Measurements from ENCODE around the gene TMEM256. TPM values are rescaled to one million over a fixed set of nuclear protein-coding genes. Genes with fewer than 3 reads are reported as not detected.

TMEM256 gene
- total and polyA plus RNA-seq, 2 donors (not counting 3 experiments of a cell fraction or from before 2014, with no cell fraction given): 67.4 to 148 TPM

DNA sequence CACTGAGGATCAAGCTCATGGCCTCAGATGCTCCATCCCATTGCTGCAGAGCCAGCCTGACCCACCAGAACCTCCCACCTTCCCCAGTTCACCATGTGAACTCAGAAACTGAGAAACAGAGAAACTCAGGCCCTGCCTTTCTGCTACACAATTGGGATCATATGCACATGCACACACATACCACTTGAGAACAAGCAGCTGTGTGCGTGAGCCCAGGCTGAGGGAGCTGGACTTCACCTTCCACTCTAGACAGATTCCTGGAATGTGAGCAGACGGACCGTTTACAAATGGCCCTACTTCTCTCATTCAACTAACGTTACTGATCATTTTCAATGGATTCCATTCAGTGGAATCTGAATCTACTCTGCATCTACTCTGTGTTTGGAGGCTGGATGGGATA lies 19.8 kb upstream of the TMEM256 start:
- H3K9me1 ChIP-seq (replicated peaks; ENCODE audit: control insufficient read depth, extremely low read depth, insufficient read depth, low read length): no peaks in the 10 kb centered on the region
- FAIRE-seq (no peak), DNase-seq (ENCODE audit: low read depth, low spot score) (no peak)
- H3K9me3 ChIP-seq (replicated peaks; ENCODE audit: control insufficient read depth, insufficient read depth, low read length): no peaks in the 10 kb centered on the region
- no peaks in the 10 kb centered on the region for H4K20me1 ChIP-seq (replicated peaks; ENCODE audit: control insufficient read depth, extremely low read depth, insufficient read depth, low read length)
- H3K4me1 ChIP-seq (ENCODE audit: control insufficient read depth, extremely low read depth, insufficient read depth, low read length): no peaks in the 10 kb centered on the region
- no peak overlapping the region for H3K27ac ChIP-seq (ENCODE audit: insufficient read depth, low read depth, low read length)
- H3K79me2 ChIP-seq (ENCODE audit: control insufficient read depth, insufficient read depth, low read length): no peaks in the 10 kb centered on the region
- no peak overlapping the region for H3K4me2 ChIP-seq (ENCODE audit: insufficient read depth, low read length)
- H3K36me3 ChIP-seq (ENCODE audit: control insufficient read depth in 2 of 2, extremely low read depth in 1 of 2, insufficient read depth in 2 of 2, low read length in 2 of 2): no peaks in the 10 kb centered on the region
- BruUV-seq (replicated peaks): no TSS peak
- no peak for TF ChIP-seq JUN (IDR thresholded peaks at IDR 0.05; ENCODE audit: borderline replicate concordance, insufficient read depth, insufficient read length, low read depth)
- TF ChIP-seq, protein P1, sequence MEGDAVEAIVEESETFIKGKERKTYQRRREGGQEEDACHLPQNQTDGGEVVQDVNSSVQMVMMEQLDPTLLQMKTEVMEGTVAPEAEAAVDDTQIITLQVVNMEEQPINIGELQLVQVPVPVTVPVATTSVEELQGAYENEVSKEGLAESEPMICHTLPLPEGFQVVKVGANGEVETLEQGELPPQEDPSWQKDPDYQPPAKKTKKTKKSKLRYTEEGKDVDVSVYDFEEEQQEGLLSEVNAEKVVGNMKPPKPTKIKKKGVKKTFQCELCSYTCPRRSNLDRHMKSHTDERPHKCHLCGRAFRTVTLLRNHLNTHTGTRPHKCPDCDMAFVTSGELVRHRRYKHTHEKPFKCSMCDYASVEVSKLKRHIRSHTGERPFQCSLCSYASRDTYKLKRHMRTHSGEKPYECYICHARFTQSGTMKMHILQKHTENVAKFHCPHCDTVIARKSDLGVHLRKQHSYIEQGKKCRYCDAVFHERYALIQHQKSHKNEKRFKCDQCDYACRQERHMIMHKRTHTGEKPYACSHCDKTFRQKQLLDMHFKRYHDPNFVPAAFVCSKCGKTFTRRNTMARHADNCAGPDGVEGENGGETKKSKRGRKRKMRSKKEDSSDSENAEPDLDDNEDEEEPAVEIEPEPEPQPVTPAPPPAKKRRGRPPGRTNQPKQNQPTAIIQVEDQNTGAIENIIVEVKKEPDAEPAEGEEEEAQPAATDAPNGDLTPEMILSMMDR (IDR thresholded peaks at IDR 0.05; ENCODE audit: extremely low read depth in 1 of 2, insufficient read depth in 1 of 2, low read depth in 1 of 2, low read length in 2 of 2): no peak
- TF ChIP-seq, protein P2, sequence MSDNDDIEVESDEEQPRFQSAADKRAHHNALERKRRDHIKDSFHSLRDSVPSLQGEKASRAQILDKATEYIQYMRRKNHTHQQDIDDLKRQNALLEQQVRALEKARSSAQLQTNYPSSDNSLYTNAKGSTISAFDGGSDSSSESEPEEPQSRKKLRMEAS (IDR thresholded peaks at IDR 0.05; ENCODE audit: insufficient read depth, insufficient read length): no peak
- no peak for TF ChIP-seq POLR2AphosphoS5 (IDR thresholded peaks at IDR 0.05; ENCODE audit: insufficient read depth, low read depth, low read length)
- no peak for TF ChIP-seq GATA2 (IDR thresholded peaks at IDR 0.05; ENCODE audit: insufficient read depth, insufficient read length, low read depth, low read length)
- dilution Hi-C loops (cut with MboI; ENCODE audit: extremely low pct_ligation_motif_present, low sequenced_read_pairs) (no loop called here), intact Hi-C loops (cut with micrococcal nuclease) (no loop called here)
- H2AFZ ChIP-seq (ENCODE audit: low read depth, low read length): no peak overlapping the region
- ChIA-PET POLR2A (interaction anchor here (1.9 kb wide), 1 partner anchor 19 kb away, joined by 4 read pairs; the partner anchor contains the start of gene TMEM256), CTCF (interaction anchor here (0.6 to 1.0 kb wide), 3 partner anchors 13 to 20 kb away, joined by 3 read pairs; partner anchors contain the start of gene TMEM256)
- H3K4me3 ChIP-seq (replicated peaks in 1 of 3; ENCODE audit: insufficient read depth in 1 of 3, low read depth in 1 of 3, low read length in 3 of 3): no peak overlapping the region
- H3K27me3 ChIP-seq (ENCODE audit: control insufficient read depth in 2 of 2, insufficient read depth in 2 of 2, low read length in 2 of 2): no peaks in the 10 kb centered on the region
- no peak overlapping the region for H3K9ac ChIP-seq (replicated peaks; ENCODE audit: extremely low read depth, insufficient read depth, low read length)

DNA sequence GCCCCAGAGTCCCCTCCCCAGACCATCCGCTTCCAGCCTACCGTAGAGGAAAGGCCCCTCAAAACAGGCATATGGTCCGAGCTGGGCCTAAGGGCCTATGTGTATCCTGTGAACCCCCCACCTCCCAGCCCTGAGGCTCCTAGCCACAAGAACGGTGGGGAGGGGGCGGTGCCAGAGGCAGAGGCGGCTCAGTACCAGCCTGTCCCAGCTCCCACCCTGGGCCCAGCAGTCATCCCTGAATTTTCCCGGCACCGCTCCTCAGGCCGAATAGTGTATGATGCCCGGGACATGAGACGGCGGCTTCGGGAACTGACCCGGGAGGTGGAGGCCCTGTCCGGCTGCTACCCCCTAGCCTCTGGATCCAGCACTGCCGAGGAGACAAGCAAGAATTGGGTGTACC lies 17.3 kb upstream of the TMEM256 start:
- POLR2A ChIA-PET: no interaction called here
- dilution Hi-C loops (cut with MboI; ENCODE audit: extremely low pct_ligation_motif_present, low sequenced_read_pairs): no loop called here
- H3K9me1 ChIP-seq (replicated peaks; ENCODE audit: control insufficient read depth, extremely low read depth, insufficient read depth, low read length): no peaks in the 10 kb centered on the region

More for the DNA sequence above, 17.3 kb upstream of the TMEM256 start:
- no peak for TF ChIP-seq MYC (IDR thresholded peaks at IDR 0.05; ENCODE audit: low read depth, low read length)
- TF ChIP-seq GATA2 (IDR thresholded peaks at IDR 0.05; ENCODE audit: insufficient read depth, insufficient read length, low read depth, low read length): no peak
- TF ChIP-seq FOS (IDR thresholded peaks at IDR 0.05; ENCODE audit: borderline replicate concordance, insufficient read depth, low read length): no peak
- TF ChIP-seq POLR2A (IDR thresholded peaks at IDR 0.05; ENCODE audit: low read depth, low read length): no peak
- TF ChIP-seq, protein P1 (IDR thresholded peaks at IDR 0.05; ENCODE audit: extremely low read depth in 1 of 2, insufficient read depth in 1 of 2, low read depth in 1 of 2, low read length in 2 of 2): no peak
- TF ChIP-seq JUN (IDR thresholded peaks at IDR 0.05; ENCODE audit: borderline replicate concordance, insufficient read depth, insufficient read length, low read depth): no peak
- no peak for TF ChIP-seq POLR2AphosphoS5 (IDR thresholded peaks at IDR 0.05; ENCODE audit: insufficient read depth, low read depth, low read length)
- TF ChIP-seq, protein P2 (IDR thresholded peaks at IDR 0.05; ENCODE audit: insufficient read depth, insufficient read length): no peak
- TF ChIP-seq EZH2 (IDR thresholded peaks at IDR 0.05; ENCODE audit: borderline replicate concordance, low read depth, low read length, severe bottlenecking): no peak
- intact Hi-C loops (cut with micrococcal nuclease): no loop called here
- no TSS peak for BruUV-seq (replicated peaks)
- H3K4me1 ChIP-seq (ENCODE audit: control insufficient read depth, extremely low read depth, insufficient read depth, low read length): no peaks in the 10 kb centered on the region
- H4K20me1 ChIP-seq (replicated peaks; ENCODE audit: control insufficient read depth, extremely low read depth, insufficient read depth, low read length): no peaks in the 10 kb centered on the region
- DNase-seq (ENCODE audit: low read depth, low spot score): no peak
- H3K27me3 ChIP-seq (ENCODE audit: control insufficient read depth in 2 of 2, insufficient read depth in 2 of 2, low read length in 2 of 2): no peaks in the 10 kb centered on the region
- H3K4me2 ChIP-seq (ENCODE audit: insufficient read depth, low read length): no peak overlapping the region
- H3K9me3 ChIP-seq (replicated peaks; ENCODE audit: control insufficient read depth, insufficient read depth, low read length): no peaks in the 10 kb centered on the region
- no peak overlapping the region for H2AFZ ChIP-seq (ENCODE audit: low read depth, low read length)
- no peaks in the 10 kb centered on the region for H3K79me2 ChIP-seq (ENCODE audit: control insufficient read depth, insufficient read depth, low read length)
- no peak overlapping the region for H3K27ac ChIP-seq (ENCODE audit: insufficient read depth, low read depth, low read length)
- no peak overlapping the region for H3K4me3 ChIP-seq (replicated peaks in 1 of 3; ENCODE audit: insufficient read depth in 1 of 3, low read depth in 1 of 3, low read length in 3 of 3)
- H3K9ac ChIP-seq (replicated peaks; ENCODE audit: extremely low read depth, insufficient read depth, low read length): no peak overlapping the region
- no peaks in the 10 kb centered on the region for H3K36me3 ChIP-seq (ENCODE audit: control insufficient read depth in 2 of 2, extremely low read depth in 1 of 2, insufficient read depth in 2 of 2, low read length in 2 of 2)
- no peak for FAIRE-seq
- CTCF ChIA-PET: no interaction called here

Data from endothelial cell of umbilical vein (primary cell).